Stomach (tissue), 4 donors: ENCODE measurements around the gene HACE1.

Source experiments
- CTCF ChIP-seq, 7 experiments: fragments of 450-650 bp in 4 of 7; fragments of 200-600 bp in 3 of 7; sonication (generic) in 3 of 7; IDR thresholded peaks; one replicate each; pipeline ENCODE4 v1.5.1; 2016 to 2019; ENCODE audit warnings: antibody characterized with exemption in 7 of 7, control low read depth in 2 of 7, mild to moderate bottlenecking in 1 of 7
- EP300 ChIP-seq: sonication (generic); formaldehyde crosslinking; IDR thresholded peaks from one replicate; pipeline ENCODE4 v1.6.1; 2017; ENCODE audit warnings: antibody characterized with exemption
- POLR2AphosphoS5 ChIP-seq, 3 donors: sonication (generic); formaldehyde crosslinking; IDR thresholded peaks; one replicate each; pipeline ENCODE4 v1.6.1; 2016; ENCODE audit warnings: antibody characterized with exemption in 3 of 3

GRCh38 chr6:104829183-104829958 lies 30.3 kb downstream of the HACE1 start:
- TF ChIP-seq CTCF (IDR thresholded peaks at IDR 0.05) (no peak), POLR2AphosphoS5 (IDR thresholded peaks at IDR 0.05) (no peak), EP300 (no peak)
